ENCODE measurements around the gene USHBP1. TPM values are rescaled to one million over a fixed set of nuclear protein-coding genes. Genes with fewer than 3 reads are reported as not detected.

USHBP1 gene
- total and polyA plus RNA-seq, 2 donors (not counting 1 experiment from before 2014, with no cell fraction given), result 0.39 TPM; not detected in 1

Other genes starting within 250 kb of the USHBP1 start
- gene CPAMD8, start 237.9 kb downstream of the USHBP1 start, total RNA-seq, result 2.7 and 5.1 TPM in 2 replicates
- 1.1 and 1.6 TPM in 2 replicates for gene CPAMD8, start 237.9 kb downstream of the USHBP1 start, polyA plus RNA-seq
- 22.4 and 24.9 TPM in 2 replicates for gene HAUS8, start 189.3 kb downstream of the USHBP1 start, total RNA-seq
- 17.6 and 18.3 TPM in 2 replicates for gene HAUS8, start 189.3 kb downstream of the USHBP1 start, polyA plus RNA-seq
- 273 and 288 TPM in 2 replicates for gene MYO9B, start 189.0 kb downstream of the USHBP1 start, total RNA-seq
- 256 and 263 TPM in 2 replicates for gene MYO9B, start 189.0 kb downstream of the USHBP1 start, polyA plus RNA-seq
- 39.9 and 49.5 TPM in 2 replicates for gene USE1, start 49.4 kb downstream of the USHBP1 start, total RNA-seq
- 48.3 and 56.5 TPM in 2 replicates for gene USE1, start 49.4 kb downstream of the USHBP1 start, polyA plus RNA-seq
- 30.5 and 40.4 TPM in 2 replicates for gene OCEL1, start 38.5 kb downstream of the USHBP1 start, total RNA-seq
- gene OCEL1, start 38.5 kb downstream of the USHBP1 start, polyA plus RNA-seq, result 12.0 and 28.5 TPM in 2 replicates
- 4.9 and 5.1 TPM in 2 replicates for gene NR2F6, start 18.8 kb downstream of the USHBP1 start, total RNA-seq
- 2.0 and 2.9 TPM in 2 replicates for gene NR2F6, start 18.8 kb downstream of the USHBP1 start, polyA plus RNA-seq
- gene BABAM1, start 2.7 kb upstream of the USHBP1 start, total RNA-seq, result 126 and 129 TPM in 2 replicates
- 98.6 and 105 TPM in 2 replicates for gene BABAM1, start 2.7 kb upstream of the USHBP1 start, polyA plus RNA-seq
- gene ANKLE1, start 17.2 kb upstream of the USHBP1 start, total RNA-seq, result 6.2 and 6.3 TPM in 2 replicates
- 6.0 and 7.6 TPM in 2 replicates for gene ANKLE1, start 17.2 kb upstream of the USHBP1 start, polyA plus RNA-seq
- gene ABHD8, start 38.7 kb upstream of the USHBP1 start, total RNA-seq, result 7.2 and 9.7 TPM in 2 replicates
- gene ABHD8, start 38.7 kb upstream of the USHBP1 start, polyA plus RNA-seq, result 4.6 and 5.2 TPM in 2 replicates
- gene MRPL34, start 41.1 kb upstream of the USHBP1 start, total RNA-seq, result 40.7 and 45.7 TPM in 2 replicates
- 15.1 and 16.5 TPM in 2 replicates for gene MRPL34, start 41.1 kb upstream of the USHBP1 start, polyA plus RNA-seq
- 35.5 and 38.4 TPM in 2 replicates for gene DDA1, start 44.8 kb upstream of the USHBP1 start, total RNA-seq
- 37.4 and 38.4 TPM in 2 replicates for gene DDA1, start 44.8 kb upstream of the USHBP1 start, polyA plus RNA-seq
- 4.8 and 5.2 TPM in 2 replicates for gene ANO8, start 70.1 kb upstream of the USHBP1 start, total RNA-seq
- gene ANO8, start 70.1 kb upstream of the USHBP1 start, polyA plus RNA-seq, result 2.7 and 3.0 TPM in 2 replicates
- gene GTPBP3, start 72.8 kb upstream of the USHBP1 start, total RNA-seq, result 44.3 and 44.9 TPM in 2 replicates
- 41.6 and 44.8 TPM in 2 replicates for gene GTPBP3, start 72.8 kb upstream of the USHBP1 start, polyA plus RNA-seq
- gene PLVAP, start 112.6 kb upstream of the USHBP1 start, total RNA-seq, result not detected in 2 replicates
- gene PLVAP, start 112.6 kb upstream of the USHBP1 start, polyA plus RNA-seq, result 0.06 and 0.26 TPM in 2 replicates
- 3.4 and 3.8 TPM in 2 replicates for gene CCDC194, start 129.5 kb upstream of the USHBP1 start, total RNA-seq
- gene CCDC194, start 129.5 kb upstream of the USHBP1 start, polyA plus RNA-seq, result 0.65 and 1.4 TPM in 2 replicates
- 59.7 and 66.0 TPM in 2 replicates for gene BST2, start 140.9 kb upstream of the USHBP1 start, total RNA-seq
- gene BST2, start 140.9 kb upstream of the USHBP1 start, polyA plus RNA-seq, result 64.5 and 79.5 TPM in 2 replicates
- gene MVB12A, start 155.3 kb upstream of the USHBP1 start, total RNA-seq, result 26.8 and 33.6 TPM in 2 replicates
- 21.4 and 31.3 TPM in 2 replicates for gene MVB12A, start 155.3 kb upstream of the USHBP1 start, polyA plus RNA-seq
- gene TMEM221, start 183.9 kb upstream of the USHBP1 start, total RNA-seq, result not detected in 2 replicates
- gene TMEM221, start 183.9 kb upstream of the USHBP1 start, polyA plus RNA-seq, result not detected in 2 replicates
- not detected in 2 replicates for gene NXNL1, start 196.2 kb upstream of the USHBP1 start, total RNA-seq
- not detected in 2 replicates for gene NXNL1, start 196.2 kb upstream of the USHBP1 start, polyA plus RNA-seq
- gene SLC27A1, start 205.8 kb upstream of the USHBP1 start, total RNA-seq, result 9.5 and 11.5 TPM in 2 replicates
- 4.1 and 5.1 TPM in 2 replicates for gene SLC27A1, start 205.8 kb upstream of the USHBP1 start, polyA plus RNA-seq
- gene PGLS, start 246.9 kb upstream of the USHBP1 start, total RNA-seq, result 83.3 and 88.5 TPM in 2 replicates
- 55.2 and 74.2 TPM in 2 replicates for gene PGLS, start 246.9 kb upstream of the USHBP1 start, polyA plus RNA-seq

Data from B cell (primary cell).